ENCODE results near the gene S100A16. TPM values are rescaled to one million over a fixed set of nuclear protein-coding genes. Genes with fewer than 3 reads are reported as not detected.
"Not testable (repeated sequence)": the region's sequence is repeated elsewhere in the genome, so short reads cannot be mapped to it uniquely, and the experiment has no call there.

The S100A16 gene
- total RNA-seq, 1 experiment from 2014 or later, result 196 TPM

DNA sequence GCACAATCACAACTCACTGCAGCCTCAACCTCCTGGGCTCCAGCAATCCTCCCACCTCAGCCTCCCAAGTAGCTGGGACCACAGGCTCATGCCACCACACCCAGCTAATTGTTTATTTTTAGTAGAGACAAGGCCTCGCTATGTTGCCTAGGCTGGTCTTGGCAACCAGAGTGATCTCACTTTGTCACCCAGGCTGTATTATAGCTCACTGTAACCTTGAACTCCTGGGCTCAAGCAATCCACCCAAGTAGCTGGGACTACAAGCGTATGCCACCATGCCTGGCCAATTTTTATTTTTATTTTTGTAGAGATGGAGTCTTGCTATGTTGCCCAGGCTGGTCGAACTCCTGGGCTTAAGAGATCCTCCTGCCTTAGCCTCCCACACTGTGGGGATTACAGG, 50.9 kb downstream of the S100A16 start:
- H3K9me3 ChIP-seq (ENCODE audit: control insufficient read depth in 1 of 2, insufficient read depth in 1 of 2, low read depth in 1 of 2, low read length in 2 of 2); H2AFZ ChIP-seq (ENCODE audit: low read depth, low read length, poor library complexity, severe bottlenecking); DNase-seq (ENCODE audit: low read depth, low spot score); H4K20me1 ChIP-seq (ENCODE audit: insufficient read depth); H3K9ac ChIP-seq (ENCODE audit: low read length); H3K27me3 ChIP-seq (ENCODE audit: insufficient read depth, low read length); H3K9me2 ChIP-seq (ENCODE audit: insufficient read depth); H3K36me3 ChIP-seq (ENCODE audit: control insufficient read depth in 1 of 2, insufficient read depth in 2 of 2, low read length in 2 of 2); H3K27ac ChIP-seq (ENCODE audit: low read depth, low read length); intact Hi-C loops (cut with micrococcal nuclease); H3K4me3 ChIP-seq (replicated peaks in 1 of 2; ENCODE audit: low read depth in 1 of 2, low read length in 2 of 2); BruUV-seq (replicated peaks); H3K4me2 ChIP-seq (ENCODE audit: low read length); H3K79me2 ChIP-seq (ENCODE audit: insufficient read depth, low read length); ATAC-seq; RAD21 ChIA-PET (ENCODE audit: low non-redundant PET in 1 of 2, low total read pairs in 2 of 2, uncharacterized antibody in 2 of 2, unreplicated experiment in 2 of 2): not testable (repeated sequence)
- POLR2A ChIA-PET, result interaction anchor here (1.0 to 1.3 kb wide), 4 partner anchors 10 to 30 kb away, joined by 3 to 8 read pairs (median 4); no protein-coding TSS in a partner anchor
- H3K4me1 ChIP-seq (ENCODE audit: control insufficient read depth in 1 of 2, insufficient read depth in 2 of 2, low read length in 2 of 2), result peaks cover 40 to 56% of the 10 kb centered on the region in 2 experiments
- CTCF ChIA-PET, result interaction anchor here (1.5 kb wide), 2 partner anchors 10 to 65 kb away, joined by 4 read pairs; partner anchors contain the start of gene S100A13

GRCh38 chr1:153561466-153561985, 51.4 kb downstream of the S100A16 start:
- ChIA-PET POLR2A (interaction anchor here (0.7 to 1.6 kb wide), 6 partner anchors 10 to 66 kb away, joined by 3 to 12 read pairs (median 4); partner anchors contain the start of genes S100A13, S100A5 and S100A6), CTCF (interaction anchor here (1.5 kb wide), 2 partner anchors 11 to 66 kb away, joined by 4 read pairs; partner anchors contain the start of gene S100A13), RAD21 (ENCODE audit: low non-redundant PET in 1 of 2, low total read pairs in 2 of 2, uncharacterized antibody in 2 of 2, unreplicated experiment in 2 of 2) (no interaction called here)
- Histone ChIP-seq H3K4me2 (ENCODE audit: low read length) (no peak overlapping the region), H4K20me1 (ENCODE audit: insufficient read depth) (no peaks in the 10 kb centered on the region), H3K4me1 (ENCODE audit: control insufficient read depth in 1 of 2, insufficient read depth in 2 of 2, low read length in 2 of 2) (peaks cover 36 to 51% of the 10 kb centered on the region in 2 experiments), H3K79me2 (ENCODE audit: insufficient read depth, low read length) (no peaks in the 10 kb centered on the region), H3K27me3 (ENCODE audit: insufficient read depth, low read length) (no peaks in the 10 kb centered on the region), H3K9me2 (ENCODE audit: insufficient read depth) (no peaks in the 10 kb centered on the region), H3K27ac (ENCODE audit: low read depth, low read length) (no peak overlapping the region), H3K9me3 (ENCODE audit: control insufficient read depth in 1 of 2, insufficient read depth in 1 of 2, low read depth in 1 of 2, low read length in 2 of 2) (no peaks in the 10 kb centered on the region), H2AFZ (ENCODE audit: low read depth, low read length, poor library complexity, severe bottlenecking) (no peak overlapping the region), H3K36me3 (ENCODE audit: control insufficient read depth in 1 of 2, insufficient read depth in 2 of 2, low read length in 2 of 2) (no peaks in the 10 kb centered on the region), H3K9ac (ENCODE audit: low read length) (no peak overlapping the region), H3K4me3 (replicated peaks in 1 of 2; ENCODE audit: low read depth in 1 of 2, low read length in 2 of 2) (no peak overlapping the region)
- intact Hi-C loops (cut with micrococcal nuclease), result no loop called here
- no peak for TF ChIP-seq JUND (IDR thresholded peaks at IDR 0.05)
- no peak for TF ChIP-seq POLR2AphosphoS5 (IDR thresholded peaks at IDR 0.05; ENCODE audit: low read depth, low read length)
- TF ChIP-seq SRF (IDR thresholded peaks at IDR 0.05; ENCODE audit: low read depth), result no peak
- TF ChIP-seq ZBTB33 (IDR thresholded peaks at IDR 0.05; ENCODE audit: extremely low read depth, insufficient replicate concordance, low read length), result no peak
- no peak for TF ChIP-seq SIN3A (IDR thresholded peaks at IDR 0.05; ENCODE audit: low read depth)
- no peak for TF ChIP-seq MAX (IDR thresholded peaks at IDR 0.05)
- no peak for TF ChIP-seq TCF7L2 (IDR thresholded peaks at IDR 0.05; ENCODE audit: borderline replicate concordance, extremely low read depth, insufficient read depth, insufficient read length)
- no peak for TF ChIP-seq POLR2A (IDR thresholded peaks at IDR 0.05; ENCODE audit: borderline replicate concordance, extremely low read depth, insufficient read depth, insufficient read length)
- TF ChIP-seq CBX3 (IDR thresholded peaks at IDR 0.05; ENCODE audit: low read depth), result no peak
- no peak for TF ChIP-seq CEBPB (IDR thresholded peaks at IDR 0.05; ENCODE audit: low read depth)
- BruUV-seq (replicated peaks), result no TSS peak
- no peak for ATAC-seq
- no peak for DNase-seq (ENCODE audit: low read depth, low spot score)

All from HCT116 (cell line).